Uterus (tissue), 2 donors: Measurements from ENCODE around the gene ZBTB20.

Experiments
- POLR2A ChIP-seq, 2 donors: fragments of 450-650 bp; IDR thresholded peaks; one replicate each; pipeline ENCODE4 v1.6.1; 2016; ENCODE audit warnings: antibody characterized with exemption in 2 of 2, mild to moderate bottlenecking in 1 of 2, moderate library complexity in 1 of 2
- TF ChIP-seq, protein P1 (sequence below), 4 experiments: fragments of 200-600 bp in 2 of 4; fragments of 450-650 bp in 2 of 4; sonication (generic) in 2 of 4; IDR thresholded peaks; one replicate each; pipeline ENCODE4 v1.5.1; 2016 to 2019; ENCODE audit warnings: antibody characterized with exemption in 4 of 4, mild to moderate bottlenecking in 2 of 4, moderate library complexity in 1 of 4

DNA sequence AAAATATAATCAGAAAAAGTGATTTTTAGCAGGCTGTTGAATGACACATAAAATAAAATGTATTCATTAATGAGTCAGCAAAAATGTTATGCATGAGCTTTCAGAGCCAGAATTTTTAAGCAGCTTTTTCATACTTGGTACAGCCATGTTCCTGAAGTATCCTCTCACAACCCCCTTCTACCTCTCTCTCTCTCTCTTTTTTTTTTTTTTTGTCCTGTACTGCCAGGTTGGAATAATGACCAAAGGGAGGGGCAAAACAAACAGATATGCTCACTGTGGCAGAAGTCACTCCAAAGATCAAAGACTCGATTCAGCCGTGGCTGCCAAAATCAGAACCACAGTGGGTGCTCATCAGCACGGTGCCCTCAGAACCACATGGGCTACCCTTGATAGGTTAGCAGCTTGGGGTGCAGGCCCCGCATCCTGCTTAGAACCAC lies 383.0 kb downstream of the ZBTB20 start:
- TF ChIP-seq, protein P1, sequence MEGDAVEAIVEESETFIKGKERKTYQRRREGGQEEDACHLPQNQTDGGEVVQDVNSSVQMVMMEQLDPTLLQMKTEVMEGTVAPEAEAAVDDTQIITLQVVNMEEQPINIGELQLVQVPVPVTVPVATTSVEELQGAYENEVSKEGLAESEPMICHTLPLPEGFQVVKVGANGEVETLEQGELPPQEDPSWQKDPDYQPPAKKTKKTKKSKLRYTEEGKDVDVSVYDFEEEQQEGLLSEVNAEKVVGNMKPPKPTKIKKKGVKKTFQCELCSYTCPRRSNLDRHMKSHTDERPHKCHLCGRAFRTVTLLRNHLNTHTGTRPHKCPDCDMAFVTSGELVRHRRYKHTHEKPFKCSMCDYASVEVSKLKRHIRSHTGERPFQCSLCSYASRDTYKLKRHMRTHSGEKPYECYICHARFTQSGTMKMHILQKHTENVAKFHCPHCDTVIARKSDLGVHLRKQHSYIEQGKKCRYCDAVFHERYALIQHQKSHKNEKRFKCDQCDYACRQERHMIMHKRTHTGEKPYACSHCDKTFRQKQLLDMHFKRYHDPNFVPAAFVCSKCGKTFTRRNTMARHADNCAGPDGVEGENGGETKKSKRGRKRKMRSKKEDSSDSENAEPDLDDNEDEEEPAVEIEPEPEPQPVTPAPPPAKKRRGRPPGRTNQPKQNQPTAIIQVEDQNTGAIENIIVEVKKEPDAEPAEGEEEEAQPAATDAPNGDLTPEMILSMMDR (IDR thresholded peaks at IDR 0.05): no peak
- TF ChIP-seq POLR2A (IDR thresholded peaks at IDR 0.05): no peak
